ENCODE measurements around the gene AJM1. TPM values are rescaled to one million over a fixed set of nuclear protein-coding genes. Genes with fewer than 3 reads are reported as not detected.
"Not testable (repeated sequence)": the region's sequence is repeated elsewhere in the genome, so short reads cannot be mapped to it uniquely, and the experiment has no call there.

The AJM1 gene
- total RNA-seq, 2 donors from 2014 or later, result 2.9 to 3.7 TPM

DNA sequence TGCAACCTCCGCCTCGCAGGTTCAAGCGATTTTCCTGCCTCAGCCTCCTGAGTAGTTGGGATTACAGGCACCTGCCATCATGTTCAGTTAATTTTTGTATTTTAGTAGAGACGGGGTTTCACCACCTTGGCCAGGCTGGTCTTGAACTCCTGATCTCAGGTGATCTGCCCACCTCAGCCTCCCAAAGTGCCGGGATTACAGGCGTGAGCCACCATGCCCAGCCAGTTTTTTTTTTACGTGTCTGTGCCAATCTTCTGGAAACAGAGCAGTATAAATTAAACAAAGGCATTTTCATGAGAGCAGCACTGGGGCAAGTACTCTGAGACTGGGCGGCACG is 40.6 kb downstream of the AJM1 start:
- H3K27ac Mint-ChIP-seq, result peak overlapping the region; percentile 96
- not testable (repeated sequence) for H3K36me3 Mint-ChIP-seq (ENCODE audit: low read depth); H3K9me3 ChIP-seq (ENCODE audit: control insufficient read depth, low read length, poor library complexity, severe bottlenecking); ATAC-seq; DNase-seq; H3K27me3 Mint-ChIP-seq
- peak overlapping the region; percentile 87 for H3K4me3 Mint-ChIP-seq
- H3K4me1 Mint-ChIP-seq, result peaks cover 18% of the 10 kb centered on the region

DNA sequence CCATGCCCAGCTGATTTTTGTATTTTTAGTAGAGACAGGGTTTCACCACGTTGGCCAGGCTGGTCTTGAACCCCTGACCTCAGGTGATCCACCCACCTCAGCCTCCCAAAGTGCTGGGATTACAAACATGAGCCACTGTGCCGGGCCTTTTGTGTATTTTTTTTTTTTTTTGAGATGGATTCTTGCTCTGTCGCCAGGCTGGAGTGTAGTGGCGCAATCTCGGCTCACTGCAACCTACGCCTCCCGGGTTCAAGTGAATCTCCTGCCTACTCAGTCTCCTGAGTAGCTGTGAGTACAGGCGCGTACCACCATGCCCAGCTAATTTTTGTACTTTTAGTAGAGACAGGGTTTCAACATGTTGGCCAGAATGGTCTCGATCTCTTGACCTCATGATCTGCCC is 41.4 kb downstream of the AJM1 start:
- H3K27ac Mint-ChIP-seq; H3K36me3 Mint-ChIP-seq (ENCODE audit: low read depth); ATAC-seq; DNase-seq; H3K9me3 ChIP-seq (ENCODE audit: control insufficient read depth, low read length, poor library complexity, severe bottlenecking); H3K27me3 Mint-ChIP-seq: not testable (repeated sequence)
- Mint-ChIP-seq H3K4me3 (peak overlapping the region; percentile 87), H3K4me1 (peaks cover 18% of the 10 kb centered on the region)

DNA sequence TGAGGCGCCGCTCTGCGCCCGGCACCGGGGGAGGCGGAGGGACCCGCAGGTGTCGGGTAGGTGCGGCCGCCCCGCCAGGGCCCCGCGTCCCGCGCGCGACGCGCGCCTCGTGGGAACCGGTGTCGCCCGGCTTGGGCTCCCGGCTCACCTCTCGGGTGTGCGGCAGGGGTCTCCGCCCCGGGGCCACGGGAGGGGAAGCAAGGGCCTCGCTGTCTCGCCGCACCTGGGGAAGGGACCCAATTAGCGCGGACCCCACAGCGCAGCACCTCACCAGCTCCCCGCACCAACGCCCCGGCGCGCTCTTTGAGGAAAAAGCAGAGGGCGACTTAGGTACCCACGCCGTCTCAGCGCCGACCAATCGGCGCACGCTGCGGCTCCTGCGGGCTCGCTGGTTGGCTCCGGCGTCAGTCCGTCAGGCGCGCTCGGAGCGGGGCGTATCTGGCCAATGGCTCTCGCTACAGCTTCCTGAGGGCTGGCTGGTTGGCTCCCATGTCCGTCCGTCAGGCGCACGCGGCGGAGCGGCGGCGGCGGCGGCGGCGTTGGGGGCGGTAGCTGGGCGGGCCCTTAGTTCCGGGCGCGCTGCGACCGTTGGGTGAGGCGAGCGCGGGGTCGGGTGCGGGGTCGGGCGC is 43.8 kb downstream of the AJM1 start, which contains the start of gene TRAF2:
TRAF2 (plus strand) TSS at position 567 of the 629 bp plus-strand sequence. CDS start 12,225 bp downstream, outside the sequence.
- H3K9me3 ChIP-seq (ENCODE audit: control insufficient read depth, low read length, poor library complexity, severe bottlenecking), result no peaks in the 10 kb centered on the region
- H3K27ac Mint-ChIP-seq, result peak within 1 kb of the TSS; percentile 95
- H3K36me3 Mint-ChIP-seq (ENCODE audit: low read depth), result no peaks in the 10 kb centered on the region
- no peaks in the 10 kb centered on the region for H3K27me3 Mint-ChIP-seq
- H3K4me1 Mint-ChIP-seq, result peaks cover 18% of the 10 kb centered on the region
- DNase-seq (peak; percentile 95 to 97 (median 97)), ATAC-seq (peak; percentile 90)
- H3K4me3 Mint-ChIP-seq, result peak within 1 kb of the TSS; percentile 88

DNA sequence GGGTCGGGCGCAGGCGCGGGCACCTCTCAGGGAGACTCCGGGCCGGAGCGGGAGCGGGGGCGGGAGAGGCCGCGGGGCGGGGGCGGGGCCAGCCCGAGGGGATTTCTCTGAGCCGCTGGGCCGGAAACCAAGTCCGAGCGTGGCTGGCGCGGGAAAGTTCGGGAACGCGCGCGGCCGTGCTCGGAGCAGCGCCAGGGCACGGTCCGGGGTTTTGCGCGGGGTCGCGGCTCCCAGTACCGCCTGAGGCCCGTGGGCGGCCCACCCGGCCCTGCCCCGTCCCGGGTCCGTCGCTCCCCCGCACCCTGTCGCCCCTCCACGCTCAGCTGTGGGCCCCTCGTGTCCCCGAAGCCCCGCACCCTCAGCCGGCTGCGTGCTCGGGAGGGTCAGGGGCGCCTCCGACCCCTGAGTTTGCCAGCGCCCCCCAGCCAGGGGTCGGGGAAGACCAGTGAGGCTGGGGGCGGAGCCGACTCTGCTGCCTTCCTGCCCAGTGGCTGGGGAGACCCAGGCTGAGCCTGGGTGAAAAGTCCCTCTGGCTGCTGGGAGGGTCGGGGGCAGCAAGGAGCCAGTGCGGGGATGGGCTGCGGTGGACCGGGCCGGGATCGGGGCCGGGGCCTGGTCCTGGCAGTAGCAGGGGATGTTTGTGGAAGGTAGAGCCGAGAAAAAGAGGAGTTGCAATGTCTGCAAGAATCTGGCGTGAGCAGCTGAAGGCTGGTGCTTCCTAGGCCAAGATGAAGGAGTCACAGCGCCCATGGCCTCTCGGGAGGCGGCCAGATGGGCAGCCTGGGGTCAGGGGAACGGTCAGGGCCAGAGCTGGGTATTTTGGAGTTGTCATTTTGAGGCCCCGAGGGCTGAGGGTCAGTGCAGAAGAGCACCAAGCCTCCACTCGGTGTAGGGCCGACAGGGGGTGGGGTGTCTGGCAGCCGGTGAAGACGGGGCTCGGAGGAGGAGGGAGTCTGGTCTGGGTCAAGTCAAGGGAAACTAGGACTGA is 44.6 kb downstream of the AJM1 start:
- no peaks in the 10 kb centered on the region for H3K27me3 Mint-ChIP-seq
- no peaks in the 10 kb centered on the region for H3K9me3 ChIP-seq (ENCODE audit: control insufficient read depth, low read length, poor library complexity, severe bottlenecking)
- no peaks in the 10 kb centered on the region for H3K36me3 Mint-ChIP-seq (ENCODE audit: low read depth)
- ATAC-seq, result peak; percentile 64
- H3K4me1 Mint-ChIP-seq, result peaks cover 15% of the 10 kb centered on the region
- peak; percentile 75 to 82 (median 80) for DNase-seq
- peak overlapping the region; percentile 88 for H3K4me3 Mint-ChIP-seq
- peak overlapping the region; percentile 95 for H3K27ac Mint-ChIP-seq

DNA sequence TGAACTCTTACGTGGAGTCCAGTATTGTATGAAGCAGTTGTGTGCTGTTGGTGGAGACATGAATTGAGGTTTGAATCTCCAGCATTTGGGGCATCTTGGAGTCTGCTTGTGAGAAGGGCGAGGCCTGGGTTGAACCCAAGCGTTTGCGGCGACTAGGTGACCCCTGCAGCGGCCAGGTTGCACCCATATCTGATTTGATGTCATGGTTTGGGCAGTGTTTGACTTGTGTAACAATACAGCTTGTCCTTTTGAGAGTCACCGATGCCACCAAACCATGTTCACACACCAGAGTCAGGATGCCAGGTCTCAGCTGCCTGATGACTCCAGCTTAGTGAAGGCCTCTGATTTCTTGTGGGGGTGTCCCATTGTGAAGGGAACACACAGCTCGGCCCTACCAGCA is 46.2 kb downstream of the AJM1 start:
- H3K4me3 Mint-ChIP-seq, result no peak overlapping the region
- DNase-seq, result no peak
- ATAC-seq, result no peak
- no peaks in the 10 kb centered on the region for H3K36me3 Mint-ChIP-seq (ENCODE audit: low read depth)
- H3K9me3 ChIP-seq (ENCODE audit: control insufficient read depth, low read length, poor library complexity, severe bottlenecking), result no peaks in the 10 kb centered on the region
- no peak overlapping the region for H3K27ac Mint-ChIP-seq
- H3K4me1 Mint-ChIP-seq, result peaks cover 12% of the 10 kb centered on the region
- H3K27me3 Mint-ChIP-seq, result no peaks in the 10 kb centered on the region

DNA sequence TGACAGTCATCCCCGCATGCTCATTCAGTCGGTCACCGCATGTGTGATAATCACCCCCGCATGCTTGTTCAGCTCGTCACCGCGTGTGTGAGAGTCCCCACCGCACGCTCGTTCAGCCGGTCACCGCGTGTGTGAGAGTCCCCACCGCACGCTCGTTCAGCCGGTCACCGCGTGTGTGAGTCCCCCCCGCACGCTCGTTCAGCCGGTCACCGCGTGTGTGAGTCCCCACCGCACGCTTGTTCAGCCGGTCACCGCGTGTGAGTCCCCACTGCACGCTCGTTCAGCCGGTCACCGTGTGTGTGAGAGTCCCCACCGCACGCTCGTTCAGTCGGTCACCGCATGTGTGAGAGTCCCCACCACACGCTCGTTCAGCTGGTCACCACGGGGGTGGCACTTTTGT is 47.6 kb downstream of the AJM1 start:
- Mint-ChIP-seq H3K27ac (peak overlapping the region; percentile 9), H3K27me3 (no peaks in the 10 kb centered on the region), H3K4me1 (peaks cover 20% of the 10 kb centered on the region), H3K36me3 (ENCODE audit: low read depth) (no peaks in the 10 kb centered on the region), H3K4me3 (no peak overlapping the region)
- no peak for DNase-seq
- H3K9me3 ChIP-seq (ENCODE audit: control insufficient read depth, low read length, poor library complexity, severe bottlenecking), result no peaks in the 10 kb centered on the region
- ATAC-seq, result no peak

DNA sequence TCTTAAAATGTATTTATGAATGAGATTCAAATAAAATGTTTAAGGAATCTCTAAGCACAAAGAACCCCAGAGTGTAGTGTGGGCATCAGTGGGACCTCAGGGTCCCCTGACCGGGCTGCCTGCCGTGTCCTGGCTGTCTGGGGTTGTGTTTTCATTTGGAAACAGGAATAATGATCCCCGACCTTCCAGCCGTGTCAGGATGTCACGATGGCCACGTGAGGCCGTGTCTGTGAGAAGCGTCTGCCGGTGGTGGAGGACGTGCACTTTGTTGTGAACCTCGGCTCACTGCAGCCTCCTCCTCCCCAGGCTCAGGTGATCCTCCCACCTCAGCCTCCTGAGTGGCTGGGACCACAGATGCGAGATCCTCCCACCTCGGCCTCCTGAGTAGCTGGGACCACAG is 48.4 kb downstream of the AJM1 start:
- ATAC-seq, result no peak
- Mint-ChIP-seq H3K4me1 (peaks cover 20% of the 10 kb centered on the region), H3K36me3 (ENCODE audit: low read depth) (no peaks in the 10 kb centered on the region), H3K27me3 (no peaks in the 10 kb centered on the region), H3K27ac (no peak overlapping the region), H3K4me3 (no peak overlapping the region)
- DNase-seq, result no peak
- no peaks in the 10 kb centered on the region for H3K9me3 ChIP-seq (ENCODE audit: control insufficient read depth, low read length, poor library complexity, severe bottlenecking)

Other genes starting within 250 kb of the AJM1 start
- gene EGFL7, start 179.6 kb upstream of the AJM1 start, total RNA-seq, result 1 to 10 TPM in 1 of 2 donors, not detected in 1; 5.7 TPM
- gene AGPAT2, start 155.0 kb upstream of the AJM1 start, total RNA-seq, result 1 to 10 TPM; 7.7 to 8.5 TPM
- 1 to 10 TPM; 1.3 to 3.2 TPM for gene DIPK1B, start 129.9 kb upstream of the AJM1 start, total RNA-seq
- under 1 TPM in 1 of 2 donors, not detected in 1; 0.90 TPM for gene LCN10, start 99.5 kb upstream of the AJM1 start, total RNA-seq
- gene LCN6, start 94.0 kb upstream of the AJM1 start, total RNA-seq, result not detected
- under 1 TPM in 1 of 2 donors, not detected in 1; 0.65 TPM for gene LCN8, start 84.2 kb upstream of the AJM1 start, total RNA-seq
- not detected for gene LCN15, start 78.0 kb upstream of the AJM1 start, total RNA-seq
- gene TMEM141, start 51.1 kb upstream of the AJM1 start, total RNA-seq, result 10 to 100 TPM; 16.5 to 21.8 TPM
- 1 to 10 TPM; 1.8 to 2.2 TPM for gene CCDC183, start 46.1 kb upstream of the AJM1 start, total RNA-seq
- 10 to 100 TPM; 55.6 to 59.7 TPM for gene RABL6, start 34.5 kb upstream of the AJM1 start, total RNA-seq
- 10 to 100 TPM; 33.8 to 36.2 TPM for gene PHPT1, start 6.9 kb downstream of the AJM1 start, total RNA-seq
- 1 to 10 TPM; 3.4 TPM for gene MAMDC4, start 9.9 kb downstream of the AJM1 start, total RNA-seq
- 100 to 1,000 TPM; 212 to 224 TPM for gene EDF1, start 23.8 kb downstream of the AJM1 start, total RNA-seq
- 10 to 100 TPM; 20.8 to 21.4 TPM for gene TRAF2, start 44.0 kb downstream of the AJM1 start, total RNA-seq
- gene FBXW5, start 102.3 kb downstream of the AJM1 start, total RNA-seq, result 10 to 100 TPM; 84.3 to 88.4 TPM
- gene C8G, start 102.8 kb downstream of the AJM1 start, total RNA-seq, result 1 to 10 TPM; 1.4 to 2.7 TPM
- 1 to 10 TPM; 2.6 to 4.2 TPM for gene LCN12, start 109.8 kb downstream of the AJM1 start, total RNA-seq
- gene PTGDS, start 135.0 kb downstream of the AJM1 start, total RNA-seq, result 100 to 1,000 TPM in 1 of 2 donors, 10 to 100 TPM in 1; 21.4 to 166 TPM
- gene LCNL1, start 140.5 kb downstream of the AJM1 start, total RNA-seq, result 1 to 10 TPM in 1 of 2 donors, under 1 TPM in 1; 0.96 to 2.9 TPM
- gene PAXX, start 149.9 kb downstream of the AJM1 start, total RNA-seq, result 10 to 100 TPM; 85.7 to 89.9 TPM
- gene CLIC3, start 154.1 kb downstream of the AJM1 start, total RNA-seq, result 1 to 10 TPM; 1.9 to 2.1 TPM
- gene ABCA2, start 185.8 kb downstream of the AJM1 start, total RNA-seq, result 100 to 1,000 TPM; 120 to 131 TPM
- gene FUT7, start 189.6 kb downstream of the AJM1 start, total RNA-seq, result 10 to 100 TPM in 1 of 2 donors, 1 to 10 TPM in 1; 7.7 to 10.6 TPM
- gene NPDC1, start 203.7 kb downstream of the AJM1 start, total RNA-seq, result 100 to 1,000 TPM; 139 to 202 TPM
- under 1 TPM in 1 of 2 donors, not detected in 1; 0.20 TPM for gene ENTPD2, start 211.6 kb downstream of the AJM1 start, total RNA-seq
- under 1 TPM; 0.27 to 0.39 TPM for gene SAPCD2, start 228.1 kb downstream of the AJM1 start, total RNA-seq
- 10 to 100 TPM in 1 of 2 donors, 1 to 10 TPM in 1; 9.3 to 10.2 TPM for gene UAP1L1, start 235.0 kb downstream of the AJM1 start, total RNA-seq
- gene MAN1B1, start 244.5 kb downstream of the AJM1 start, total RNA-seq, result 10 to 100 TPM; 62.0 to 62.3 TPM